D721Med (cell line): Measurements from ENCODE around the gene RIPOR2.
"Not testable (repeated sequence)": the region's sequence is repeated elsewhere in the genome, so short reads cannot be mapped to it uniquely, and the experiment has no call there.

Experiments used
- DNase-seq: peaks from one replicate; pipeline ENCODE4 v3.0.0; 2011; ENCODE audit warnings: low spot score; ENCODE audit not compliant: insufficient read length
- FAIRE-seq: peaks from 2 replicates; lab custom pipeline; 2011; peaks lifted over from hg19 to GRCh38; lab: Jason Lieb, UNC
- TF ChIP-seq, protein P1 (sequence below): IDR thresholded peaks from 2 replicates; pipeline ENCODE4 v1.5.1; 2012; ENCODE audit warnings: mild to moderate bottlenecking, control low read depth; ENCODE audit not compliant: insufficient read depth; ENCODE audit errors: missing control alignments

Gene RIPOR2

DNA sequence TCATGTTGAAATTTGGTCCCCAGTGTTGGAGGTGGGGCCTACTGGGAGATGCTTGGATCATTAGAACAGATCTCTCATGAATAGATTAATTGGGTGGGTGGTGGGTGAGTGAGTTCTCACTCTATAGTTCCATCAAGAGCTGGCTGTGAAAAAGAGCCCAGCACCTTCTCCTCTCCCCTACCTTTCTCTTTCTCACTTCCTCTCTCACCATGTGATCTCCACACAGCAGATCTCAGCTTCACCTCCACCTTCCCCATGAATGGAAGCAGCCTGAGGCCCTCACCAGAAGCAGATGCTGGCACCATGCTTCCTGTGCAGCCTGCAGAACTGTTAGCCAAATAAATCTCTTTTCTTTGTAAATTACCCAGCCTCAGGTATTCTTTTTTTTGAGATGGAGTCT lies 173.9 kb downstream of the RIPOR2 start:
- no peak for DNase-seq
- FAIRE-seq, result no peak
- TF ChIP-seq, protein P1, sequence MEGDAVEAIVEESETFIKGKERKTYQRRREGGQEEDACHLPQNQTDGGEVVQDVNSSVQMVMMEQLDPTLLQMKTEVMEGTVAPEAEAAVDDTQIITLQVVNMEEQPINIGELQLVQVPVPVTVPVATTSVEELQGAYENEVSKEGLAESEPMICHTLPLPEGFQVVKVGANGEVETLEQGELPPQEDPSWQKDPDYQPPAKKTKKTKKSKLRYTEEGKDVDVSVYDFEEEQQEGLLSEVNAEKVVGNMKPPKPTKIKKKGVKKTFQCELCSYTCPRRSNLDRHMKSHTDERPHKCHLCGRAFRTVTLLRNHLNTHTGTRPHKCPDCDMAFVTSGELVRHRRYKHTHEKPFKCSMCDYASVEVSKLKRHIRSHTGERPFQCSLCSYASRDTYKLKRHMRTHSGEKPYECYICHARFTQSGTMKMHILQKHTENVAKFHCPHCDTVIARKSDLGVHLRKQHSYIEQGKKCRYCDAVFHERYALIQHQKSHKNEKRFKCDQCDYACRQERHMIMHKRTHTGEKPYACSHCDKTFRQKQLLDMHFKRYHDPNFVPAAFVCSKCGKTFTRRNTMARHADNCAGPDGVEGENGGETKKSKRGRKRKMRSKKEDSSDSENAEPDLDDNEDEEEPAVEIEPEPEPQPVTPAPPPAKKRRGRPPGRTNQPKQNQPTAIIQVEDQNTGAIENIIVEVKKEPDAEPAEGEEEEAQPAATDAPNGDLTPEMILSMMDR, result no peak

DNA sequence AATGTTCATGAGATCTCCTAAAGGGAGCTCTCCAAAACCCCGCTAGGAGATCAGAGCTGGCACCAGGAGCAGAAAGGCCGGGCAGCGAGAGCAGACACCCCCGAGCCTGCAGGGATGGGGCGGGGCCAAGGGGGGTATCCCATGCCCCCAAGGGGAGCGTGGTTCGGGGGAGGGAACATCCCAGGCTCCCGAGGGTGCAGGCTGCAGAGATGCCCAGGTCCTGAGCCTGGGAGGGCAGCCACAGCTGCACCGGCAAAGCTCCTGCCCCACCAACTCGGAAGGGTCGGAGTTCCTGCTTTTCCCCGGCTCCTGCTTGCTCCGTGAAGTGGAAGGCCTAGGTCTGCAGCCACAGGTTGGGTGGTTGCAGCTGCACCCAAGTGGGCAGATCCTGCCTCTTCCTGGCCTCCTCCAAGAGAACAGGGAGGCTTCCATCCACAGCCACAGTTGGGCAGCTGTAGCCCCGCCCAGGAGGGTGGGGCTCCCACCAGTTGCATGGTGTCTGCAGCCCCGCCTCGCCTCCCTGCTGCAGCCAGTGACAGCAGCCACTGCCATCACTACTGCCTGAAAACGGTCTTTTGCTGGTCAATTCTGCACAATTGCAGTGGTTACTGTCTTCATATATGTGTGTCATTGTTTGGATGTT lies 174.4 kb downstream of the RIPOR2 start:
- no peak for DNase-seq
- no peak for FAIRE-seq
- TF ChIP-seq, protein P1, result no peak

DNA sequence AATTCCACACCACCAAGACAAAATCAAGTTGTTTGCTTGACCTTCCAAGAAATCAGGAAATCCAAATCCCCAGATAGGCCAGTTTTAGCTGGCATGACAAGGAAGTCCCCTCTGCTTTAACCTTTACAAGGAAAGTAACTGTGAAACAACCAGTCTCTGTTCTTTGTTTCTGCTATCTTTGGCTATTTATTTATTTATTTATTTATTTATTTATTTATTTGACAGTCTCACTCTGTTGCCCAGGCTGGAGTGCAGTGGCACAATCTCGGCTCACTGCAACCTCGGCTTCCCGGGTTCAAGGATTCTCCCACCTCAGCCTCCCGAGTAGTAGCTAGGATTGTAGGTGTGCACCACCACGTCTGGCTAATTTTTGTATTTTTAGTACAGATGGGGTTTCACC lies 175.6 kb downstream of the RIPOR2 start:
- DNase-seq, result no peak
- no peak for FAIRE-seq
- TF ChIP-seq, protein P1, result no peak

DNA sequence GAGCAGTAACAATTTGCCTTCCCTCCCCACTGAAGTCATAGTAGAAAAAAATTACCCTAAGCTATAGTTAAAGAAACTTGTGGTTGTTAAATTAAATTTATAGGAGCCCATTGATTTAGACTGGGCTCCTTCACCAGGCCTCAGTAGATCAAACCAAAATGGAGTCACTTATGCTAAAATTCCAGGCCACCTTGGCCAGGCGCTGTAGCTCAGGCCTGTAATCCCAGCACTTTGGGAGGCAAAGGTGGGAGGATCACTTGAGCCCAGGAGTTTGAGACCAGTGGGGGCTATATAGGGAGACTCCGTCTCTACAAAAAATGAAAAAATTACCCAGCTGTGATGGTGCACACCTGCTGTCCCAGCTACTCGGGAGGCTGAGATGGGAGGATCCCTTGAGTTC lies 176.0 kb downstream of the RIPOR2 start:
- TF ChIP-seq, protein P1, result no peak
- DNase-seq, result no peak
- no peak for FAIRE-seq

DNA sequence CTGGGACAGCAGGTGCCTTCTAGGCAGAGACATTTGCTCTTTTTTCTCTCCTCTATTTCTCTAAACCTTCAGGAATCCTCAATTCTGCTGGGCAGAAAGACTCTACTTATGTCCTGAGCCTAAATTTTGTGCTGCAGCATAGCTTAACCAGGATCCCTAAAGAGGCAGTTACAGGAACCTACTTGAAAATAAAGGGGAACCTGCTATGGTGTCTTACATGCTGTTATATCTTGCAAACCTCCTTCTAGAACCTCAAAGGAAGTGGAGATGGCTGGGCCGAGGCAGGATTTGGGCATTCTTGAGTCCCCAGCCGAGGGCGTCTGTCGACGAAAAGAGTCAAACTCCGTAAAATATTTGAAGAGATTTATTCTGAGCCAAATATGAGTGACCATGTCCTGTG lies 178.1 kb downstream of the RIPOR2 start:
- TF ChIP-seq, protein P1, result no peak
- DNase-seq (no peak), FAIRE-seq (no peak)

DNA sequence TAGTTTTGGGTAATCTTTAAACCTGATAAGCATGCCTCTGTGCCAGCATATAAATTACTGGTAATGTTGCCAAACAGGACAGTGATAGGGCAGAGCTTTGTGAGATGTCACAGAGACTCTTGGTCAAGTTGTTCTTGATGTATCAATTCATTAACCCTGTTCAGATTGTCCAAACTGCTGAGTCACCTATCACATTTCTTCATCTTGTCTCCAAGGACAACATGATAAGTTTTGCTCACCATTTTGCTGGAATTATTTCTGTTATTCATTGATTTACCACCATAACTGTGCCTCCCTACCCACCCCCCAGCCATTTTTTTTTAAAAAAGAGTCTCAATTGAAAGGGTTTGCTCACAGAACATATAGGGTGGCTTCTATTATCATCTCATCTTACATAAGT lies 180.5 kb downstream of the RIPOR2 start:
- FAIRE-seq, result no peak
- no peak for DNase-seq
- TF ChIP-seq, protein P1, result no peak

GRCh38 chr6:24754378-24754777 lies 181.4 kb downstream of the RIPOR2 start:
- FAIRE-seq, DNase-seq: not testable (repeated sequence)
